ENCODE results near the gene MYF6. TPM values are rescaled to one million over a fixed set of nuclear protein-coding genes. Genes with fewer than 3 reads are reported as not detected.

Gene MYF6
- total and polyA plus RNA-seq, 2 of the 8 experiments (the other 6 are each of a cell fraction or from before 2014, with no cell fraction given) = 0.39 TPM; not detected in 1

GRCh38 chr12:80720516-80720915, 13.1 kb downstream of the MYF6 start (continued):
- TF ChIP-seq POU5F1 (IDR thresholded peaks at IDR 0.05; ENCODE audit: low read depth, low read length) (no peak), SRF (IDR thresholded peaks at IDR 0.05; ENCODE audit: low read depth, low read length) (no peak), PHF8 (conservative IDR thresholded peaks at IDR 0.05; ENCODE audit: low read depth, low read length) (no peak), MAFK (IDR thresholded peaks at IDR 0.05; ENCODE audit: low read depth, low read length) (no peak), EP300 (IDR thresholded peaks at IDR 0.05; ENCODE audit: borderline replicate concordance in 1 of 2, low read depth in 2 of 2, low read length in 2 of 2) (no peak), CHD2 (IDR thresholded peaks at IDR 0.05; ENCODE audit: low read length) (no peak), CREB1 (IDR thresholded peaks at IDR 0.05) (no peak), E2F6 (IDR thresholded peaks at IDR 0.05) (no peak)

Data from H1 (cell line).